ENCODE results near the gene TUBGCP3.

TUBGCP3 gene

DNA sequence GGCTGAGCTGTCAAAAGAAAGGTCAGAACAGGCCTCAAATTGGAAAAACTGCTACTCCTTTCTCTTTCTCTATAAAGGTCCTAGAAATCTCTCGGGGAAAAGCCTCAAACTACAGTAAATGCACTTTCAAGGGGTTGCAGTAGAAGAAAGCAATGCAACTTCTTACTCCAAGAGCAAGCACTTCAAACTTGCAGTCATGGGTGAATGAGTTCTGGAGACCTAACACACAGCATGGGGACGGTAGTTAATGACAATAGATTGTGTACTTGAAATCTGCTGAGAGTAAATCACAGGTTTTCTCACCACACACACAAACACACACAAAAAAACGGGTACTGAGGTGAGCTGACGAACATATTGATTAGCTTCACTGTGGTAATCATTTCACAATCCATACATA is 11.8 kb downstream of the TUBGCP3 start:
- H3K9me2 ChIP-seq (replicated peaks; ENCODE audit: insufficient read depth, low read length), result no peaks in the 10 kb centered on the region
- H3K9me3 ChIP-seq (ENCODE audit: insufficient read depth, low read length), result no peaks in the 10 kb centered on the region
- H3K79me2 ChIP-seq (ENCODE audit: insufficient read depth, low read length), result peaks cover 99% of the 10 kb centered on the region
- H3K4me3 ChIP-seq (ENCODE audit: insufficient read depth, low read length, poor library complexity, severe bottlenecking), result no peak overlapping the region
- peaks cover 45% of the 10 kb centered on the region for H4K20me1 ChIP-seq (ENCODE audit: low read depth, low read length)
- H3F3A ChIP-seq (ENCODE audit: insufficient read depth), result no peaks in the 10 kb centered on the region
- H3K4me2 ChIP-seq (ENCODE audit: low read depth, low read length, poor library complexity, severe bottlenecking), result no peak overlapping the region
- no peaks in the 10 kb centered on the region for H3K27me3 ChIP-seq (ENCODE audit: low read length)
- H3K36me3 ChIP-seq (ENCODE audit: low read length), result no peaks in the 10 kb centered on the region
- H2AFZ ChIP-seq (ENCODE audit: low read depth, low read length, severe bottlenecking), result no peak overlapping the region
- TF ChIP-seq, protein P1, sequence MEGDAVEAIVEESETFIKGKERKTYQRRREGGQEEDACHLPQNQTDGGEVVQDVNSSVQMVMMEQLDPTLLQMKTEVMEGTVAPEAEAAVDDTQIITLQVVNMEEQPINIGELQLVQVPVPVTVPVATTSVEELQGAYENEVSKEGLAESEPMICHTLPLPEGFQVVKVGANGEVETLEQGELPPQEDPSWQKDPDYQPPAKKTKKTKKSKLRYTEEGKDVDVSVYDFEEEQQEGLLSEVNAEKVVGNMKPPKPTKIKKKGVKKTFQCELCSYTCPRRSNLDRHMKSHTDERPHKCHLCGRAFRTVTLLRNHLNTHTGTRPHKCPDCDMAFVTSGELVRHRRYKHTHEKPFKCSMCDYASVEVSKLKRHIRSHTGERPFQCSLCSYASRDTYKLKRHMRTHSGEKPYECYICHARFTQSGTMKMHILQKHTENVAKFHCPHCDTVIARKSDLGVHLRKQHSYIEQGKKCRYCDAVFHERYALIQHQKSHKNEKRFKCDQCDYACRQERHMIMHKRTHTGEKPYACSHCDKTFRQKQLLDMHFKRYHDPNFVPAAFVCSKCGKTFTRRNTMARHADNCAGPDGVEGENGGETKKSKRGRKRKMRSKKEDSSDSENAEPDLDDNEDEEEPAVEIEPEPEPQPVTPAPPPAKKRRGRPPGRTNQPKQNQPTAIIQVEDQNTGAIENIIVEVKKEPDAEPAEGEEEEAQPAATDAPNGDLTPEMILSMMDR (IDR thresholded peaks at IDR 0.05; ENCODE audit: insufficient read depth, low read length, poor library complexity, severe bottlenecking), result no peak
- no peak for TF ChIP-seq EZH2phosphoT487 (conservative IDR thresholded peaks at IDR 0.05; ENCODE audit: low read length)
- H3K27ac ChIP-seq (ENCODE audit: low read depth, low read length), result no peak overlapping the region
- H3K9ac ChIP-seq (ENCODE audit: low read length), result no peak overlapping the region

DNA sequence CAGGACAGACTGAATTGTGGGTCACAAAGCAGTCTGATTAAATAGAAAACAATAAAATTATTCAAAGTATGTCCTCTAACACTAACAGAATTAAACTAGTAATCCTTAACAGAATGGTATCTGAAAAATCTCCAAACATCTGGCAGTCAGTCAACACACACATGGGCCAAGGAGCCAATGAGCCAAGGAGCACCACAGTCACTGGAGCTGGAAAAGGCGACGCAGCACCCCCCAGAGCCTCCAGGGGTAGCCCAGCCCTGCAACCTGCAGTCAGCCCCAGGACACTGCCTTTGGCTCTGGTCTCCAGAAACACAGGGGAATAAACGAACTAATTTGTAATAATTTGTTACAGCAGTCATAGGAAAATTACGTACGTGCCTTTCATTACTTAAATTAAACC is 12.3 kb downstream of the TUBGCP3 start:
- no peak overlapping the region for H2AFZ ChIP-seq (ENCODE audit: low read depth, low read length, severe bottlenecking)
- H3F3A ChIP-seq (ENCODE audit: insufficient read depth), result no peaks in the 10 kb centered on the region
- H3K27ac ChIP-seq (ENCODE audit: low read depth, low read length), result no peak overlapping the region
- no peak for TF ChIP-seq EZH2phosphoT487 (conservative IDR thresholded peaks at IDR 0.05; ENCODE audit: low read length)
- TF ChIP-seq, protein P1 (IDR thresholded peaks at IDR 0.05; ENCODE audit: insufficient read depth, low read length, poor library complexity, severe bottlenecking), result no peak
- peaks cover 99% of the 10 kb centered on the region for H3K79me2 ChIP-seq (ENCODE audit: insufficient read depth, low read length)
- no peaks in the 10 kb centered on the region for H3K9me2 ChIP-seq (replicated peaks; ENCODE audit: insufficient read depth, low read length)
- no peaks in the 10 kb centered on the region for H3K27me3 ChIP-seq (ENCODE audit: low read length)
- no peak overlapping the region for H3K4me2 ChIP-seq (ENCODE audit: low read depth, low read length, poor library complexity, severe bottlenecking)
- no peak overlapping the region for H3K4me3 ChIP-seq (ENCODE audit: insufficient read depth, low read length, poor library complexity, severe bottlenecking)
- no peak overlapping the region for H3K9ac ChIP-seq (ENCODE audit: low read length)
- H4K20me1 ChIP-seq (ENCODE audit: low read depth, low read length), result peaks cover 46% of the 10 kb centered on the region
- H3K36me3 ChIP-seq (ENCODE audit: low read length), result no peaks in the 10 kb centered on the region
- no peaks in the 10 kb centered on the region for H3K9me3 ChIP-seq (ENCODE audit: insufficient read depth, low read length)

DNA sequence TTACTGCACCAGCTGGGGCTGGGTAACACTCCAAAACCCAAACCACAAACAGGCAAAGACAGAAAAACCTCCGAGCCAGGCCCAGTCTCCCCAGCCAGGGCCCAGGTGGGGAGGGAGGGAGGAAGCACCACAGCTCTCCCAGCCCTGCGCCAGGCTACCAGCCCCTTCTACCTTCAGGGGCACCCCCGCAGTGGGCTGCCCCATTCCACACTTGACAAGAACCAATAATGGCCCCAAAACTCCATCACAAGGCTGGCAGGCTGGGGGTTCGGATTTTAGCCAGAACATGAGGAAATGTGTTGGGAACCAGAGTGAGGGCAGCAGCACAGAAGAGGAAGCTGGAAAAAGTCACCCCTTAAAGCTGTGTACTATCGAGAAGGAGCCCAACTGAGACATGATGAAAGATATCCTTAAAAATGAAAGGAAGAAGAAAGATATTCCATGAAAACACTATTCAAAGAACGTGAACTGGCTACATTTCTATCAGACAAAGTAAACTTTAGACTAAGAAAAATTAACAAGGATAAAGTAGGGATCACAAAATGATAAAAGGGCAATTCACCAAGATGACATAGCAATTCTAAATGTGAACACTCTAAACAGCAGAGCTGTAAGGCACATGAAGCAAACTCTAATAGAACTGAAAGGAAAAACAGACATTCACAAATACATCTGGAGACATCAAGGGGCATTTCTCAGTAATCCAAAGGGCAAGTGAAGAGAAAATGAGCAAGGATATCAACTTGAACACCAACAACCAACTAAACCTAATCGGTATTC is 12.9 kb downstream of the TUBGCP3 start:
- TF ChIP-seq, protein P1 (IDR thresholded peaks at IDR 0.05; ENCODE audit: insufficient read depth, low read length, poor library complexity, severe bottlenecking), result no peak
- no peak for TF ChIP-seq EZH2phosphoT487 (conservative IDR thresholded peaks at IDR 0.05; ENCODE audit: low read length)
- no peaks in the 10 kb centered on the region for H3K9me3 ChIP-seq (ENCODE audit: insufficient read depth, low read length)

More for the DNA sequence above, 12.9 kb downstream of the TUBGCP3 start:
- peaks cover 99% of the 10 kb centered on the region for H3K79me2 ChIP-seq (ENCODE audit: insufficient read depth, low read length)
- no peak overlapping the region for H3K9ac ChIP-seq (ENCODE audit: low read length)
- H3K9me2 ChIP-seq (replicated peaks; ENCODE audit: insufficient read depth, low read length), result no peaks in the 10 kb centered on the region
- peaks cover 46% of the 10 kb centered on the region for H4K20me1 ChIP-seq (ENCODE audit: low read depth, low read length)
- no peaks in the 10 kb centered on the region for H3K36me3 ChIP-seq (ENCODE audit: low read length)
- no peak overlapping the region for H2AFZ ChIP-seq (ENCODE audit: low read depth, low read length, severe bottlenecking)
- no peak overlapping the region for H3K27ac ChIP-seq (ENCODE audit: low read depth, low read length)
- H3K4me3 ChIP-seq (ENCODE audit: insufficient read depth, low read length, poor library complexity, severe bottlenecking), result no peak overlapping the region
- no peaks in the 10 kb centered on the region for H3F3A ChIP-seq (ENCODE audit: insufficient read depth)
- H3K4me2 ChIP-seq (ENCODE audit: low read depth, low read length, poor library complexity, severe bottlenecking), result no peak overlapping the region
- no peaks in the 10 kb centered on the region for H3K27me3 ChIP-seq (ENCODE audit: low read length)

All from SU-DHL-6 (cell line).